ENCODE measurements around the gene CRIP2. TPM values are rescaled to one million over a fixed set of nuclear protein-coding genes. Genes with fewer than 3 reads are reported as not detected.

The CRIP2 gene
- total and polyA plus RNA-seq, 10 of the 15 experiments (the other 5 are each of a cell fraction or from before 2014, with no cell fraction given), result 0.04 to 0.62 (median 0.37) TPM; not detected in 5

- no peak overlapping the region for H3K27ac ChIP-seq (ENCODE audit: control insufficient read depth, insufficient read depth)
- BruUV-seq (replicated peaks), result no TSS peak
- TF ChIP-seq PAX5 (IDR thresholded peaks at IDR 0.05; ENCODE audit: borderline replicate concordance, low read depth, low read length) (no peak), HDGF (IDR thresholded peaks at IDR 0.05) (no peak), BCLAF1 (IDR thresholded peaks at IDR 0.05) (no peak), NBN (IDR thresholded peaks at IDR 0.05) (no peak), SMARCA5 (IDR thresholded peaks at IDR 0.05) (no peak), BHLHE40 (IDR thresholded peaks at IDR 0.05; ENCODE audit: borderline replicate concordance in 1 of 2, low read depth in 2 of 2, low read length in 1 of 2) (no peak), RAD51 (IDR thresholded peaks at IDR 0.05) (no peak), BRCA1 (IDR thresholded peaks at IDR 0.05; ENCODE audit: low read depth, low read length) (no peak), PML (IDR thresholded peaks at IDR 0.05; ENCODE audit: low read length) (no peak), MXI1 (IDR thresholded peaks at IDR 0.05; ENCODE audit: low read depth, low read length) (no peak), WRNIP1 (IDR thresholded peaks at IDR 0.05; ENCODE audit: borderline replicate concordance, low read depth, low read length) (no peak), SMAD1 (IDR thresholded peaks at IDR 0.05; ENCODE audit: low read depth, partially characterized antibody) (no peak), CTCF (IDR thresholded peaks at IDR 0.05 in 2 of 3, conservative IDR thresholded peaks at IDR 0.05 in 1 of 3; ENCODE audit: control insufficient read depth in 2 of 3, extremely low read depth in 1 of 3, insufficient read depth in 1 of 3, low read depth in 3 of 3, low read length in 3 of 3) (no peak), IRF3 (IDR thresholded peaks at IDR 0.05) (no peak), MYB (IDR thresholded peaks at IDR 0.05; ENCODE audit: borderline replicate concordance, low read depth, low read length) (no peak), IKZF2 (IDR thresholded peaks at IDR 0.05) (no peak), RELA (IDR thresholded peaks at IDR 0.05; ENCODE audit: borderline replicate concordance, partially characterized antibody) (no peak), MEF2B (IDR thresholded peaks at IDR 0.05; ENCODE audit: partially characterized antibody, poor library complexity, severe bottlenecking) (no peak), POU2F2 (IDR thresholded peaks at IDR 0.05; ENCODE audit: borderline replicate concordance, low read depth, low read length) (no peak)
- H3K9ac ChIP-seq (ENCODE audit: control insufficient read depth, insufficient read depth, low read length), result no peak overlapping the region
- WGBS (ENCODE audit: insufficient coverage, insufficient replicate concordance, low lambda C conversion rate, missing lambda C conversion rate), result 90% methylated on average over 22 of the region's 22 CpGs
- peaks cover 3 to 35% of the 10 kb centered on the region in 2 experiments; a peak in 3 of 4 replicates for H3K36me3 ChIP-seq (ENCODE audit: control insufficient read depth in 2 of 2, insufficient read depth in 2 of 2, low read length in 1 of 2)
- no peaks in the 10 kb centered on the region; the same call in 1 of the 2 replicates for H4K20me1 ChIP-seq (ENCODE audit: control insufficient read depth, insufficient read depth)
- no peak overlapping the region for H3K4me2 ChIP-seq (ENCODE audit: control insufficient read depth, insufficient read depth)
- H2AFZ ChIP-seq (ENCODE audit: control insufficient read depth, low read depth, low read length), result no peak overlapping the region
- ChIA-PET RAD21 (ENCODE audit: unreplicated experiment) (no interaction called here), SMC1A (ENCODE audit: uncharacterized antibody, unreplicated experiment) (no interaction called here), POLR2A (no interaction called here), CTCF (interaction anchor here (1.4 kb wide), 1 partner anchor 25 kb away, joined by 8 read pairs; no protein-coding TSS in a partner anchor)
- H3K4me3 ChIP-seq, result no peak overlapping the region
- no peak for FAIRE-seq
- in situ Hi-C loops (cut with MboI), result loop anchor here (5.0 kb wide), 1 partner anchor 61 kb away; no protein-coding TSS in a partner anchor
- H3K27me3 ChIP-seq (replicated peaks in 1 of 2; ENCODE audit: control insufficient read depth in 2 of 2, insufficient read depth in 2 of 2, low read length in 1 of 2), result no peaks in the 10 kb centered on the region
- DNase-seq (ENCODE audit: low read depth, low spot score), result no peak
- no peaks in the 10 kb centered on the region for H3K79me2 ChIP-seq (ENCODE audit: control insufficient read depth, insufficient read depth, low read length)
- no peaks in the 10 kb centered on the region for H3K9me3 ChIP-seq (replicated peaks; ENCODE audit: control insufficient read depth, insufficient read depth, low read length)
- H3K4me1 ChIP-seq (ENCODE audit: control insufficient read depth, insufficient read depth, low read length), result no peaks in the 10 kb centered on the region
- intact Hi-C loops (cut with micrococcal nuclease; ENCODE audit: unreplicated experiment), result no loop called here
- no peak for ATAC-seq
Observed at GRCh38 chr14:105455766-105456660, 18.6 kb upstream of the CRIP2 start.
